PC-3 (cell line): ENCODE data around the gene ADM5. TPM values are rescaled to one million over a fixed set of nuclear protein-coding genes. Genes with fewer than 3 reads are reported as not detected.

ENCODE experiments used
- ATAC-seq: fragments of 200-7000 bp; cut with Tn5 transposase; 2 replicates; pipeline ENCODE4 v1.9.1; 2020; ENCODE audit warnings: mild to moderate bottlenecking, moderate library complexity
- BruUV-seq: library from RNA; stranded (reverse); fragments of 400-500 nt; replicated peaks from 2 replicates; lab custom pipeline; 2021; lab: Mats Ljungman, UMichigan
- CTCF ChIA-PET: fragments of 300-600 bp; sonication (Branson Sonifier 250); formaldehyde crosslinking; loops from one replicate; lab custom pipeline; 2022; ENCODE audit warnings: antibody characterized with exemption; lab: Charles Lee
- POLR2A ChIA-PET: fragments of 300-600 bp; sonication (Branson Sonifier 250); formaldehyde crosslinking; loops from one replicate; lab custom pipeline; 2022; ENCODE audit warnings: antibody characterized with exemption; ENCODE audit not compliant: unreplicated experiment; lab: Charles Lee
- DNase-seq: peaks from one replicate; pipeline ENCODE4 v3.0.0-alpha.2; 2015
- H2AFZ ChIP-seq: fragments of 300-600 bp; sonication (generic); 2 replicates; pipeline ENCODE4 v1.6.0; 2016; ENCODE audit warnings: antibody characterized with exemption, low read length
- H3F3A ChIP-seq: fragments of 300-600 bp; sonication (generic); one replicate; pipeline ENCODE4 v1.6.0; 2017; ENCODE audit warnings: antibody characterized with exemption, low read length, control low read depth, mild to moderate bottlenecking; ENCODE audit not compliant: unreplicated experiment
- H3K27ac ChIP-seq: fragments of 300-600 bp; sonication (generic); 2 replicates; pipeline ENCODE4 v1.5.1; 2016; ENCODE audit warnings: mild to moderate bottlenecking, low read length
- H3K27me3 ChIP-seq: fragments of 300-600 bp; sonication (generic); 2 replicates; pipeline ENCODE4 v1.6.1; 2016; ENCODE audit warnings: low read length, mixed read lengths
- H3K36me3 ChIP-seq: fragments of 300-600 bp; sonication (generic); 2 replicates; pipeline ENCODE4 v1.6.1; 2016; ENCODE audit warnings: low read depth, mixed run types, low read length, mixed read lengths
- H3K4me1 ChIP-seq: fragments of 300-600 bp; sonication (generic); 2 replicates; pipeline ENCODE4 v1.5.1; 2016; ENCODE audit warnings: low read length; ENCODE audit not compliant: insufficient read depth
- H3K4me2 ChIP-seq: fragments of 300-600 bp; sonication (generic); 2 replicates; pipeline ENCODE4 v1.6.0; 2016; ENCODE audit warnings: low read length
- H3K4me3 ChIP-seq: fragments of 300-600 bp; sonication (generic); 2 replicates; pipeline ENCODE4 v1.5.1; 2016; ENCODE audit warnings: mild to moderate bottlenecking, low read length, mixed read lengths
- H3K79me2 ChIP-seq: fragments of 300-600 bp; sonication (generic); 2 replicates; pipeline ENCODE4 v1.6.1; 2017; ENCODE audit warnings: low read length, mixed read lengths
- H3K9ac ChIP-seq: fragments of 300-600 bp; sonication (generic); 2 replicates; pipeline ENCODE4 v1.6.0; 2016; ENCODE audit warnings: mild to moderate bottlenecking, low read length
- H3K9me2 ChIP-seq: fragments of 300-600 bp; sonication (generic); replicated peaks from 2 replicates; pipeline ENCODE4 v1.6.1; 2016; ENCODE audit warnings: mixed run types, low read length, mixed read lengths
- H3K9me3 ChIP-seq: fragments of 300-600 bp; sonication (generic); 2 replicates; pipeline ENCODE4 v1.6.1; 2016; ENCODE audit warnings: low read length, mixed read lengths
- H4K20me1 ChIP-seq: fragments of 300-600 bp; sonication (generic); 2 replicates; pipeline ENCODE4 v1.6.1; 2016; ENCODE audit warnings: low read length, mixed read lengths
- CTCF ChIP-seq: fragments of 300-600 bp; sonication (generic); conservative IDR thresholded peaks from 2 replicates; pipeline ENCODE4 v1.5.1; 2017; ENCODE audit warnings: antibody characterized with exemption, low read depth, mild to moderate bottlenecking, low read length
- EZH2 ChIP-seq: fragments of 300-600 bp; sonication (generic); IDR thresholded peaks from one replicate; pipeline ENCODE4 v1.6.1; 2017; ENCODE audit warnings: antibody characterized with exemption, mild to moderate bottlenecking, low read length; ENCODE audit not compliant: unreplicated experiment
- EZH2phosphoT487 ChIP-seq: fragments of 300-600 bp; sonication (generic); IDR thresholded peaks from 2 replicates; pipeline ENCODE4 v1.6.1; 2018; ENCODE audit warnings: mild to moderate bottlenecking, antibody characterized with exemption, low read length, borderline replicate concordance
- intact Hi-C: fragments of 100-400 bp; cut with micrococcal nuclease; formaldehyde crosslinking; loops from 2 replicates; pipeline ENCODE4 v1.9.0; 2023
- total RNA-seq: library from RNA; depleted of rRNA; stranded (reverse); fragments of >200 nt; gene quantifications from 2 replicates; pipeline ENCODE4 v1.2.3, GENCODE V29; 2014

The ADM5 gene
- total RNA-seq, 1 experiment from 2014 or later: 6.3 TPM

- ATAC-seq (no peak), DNase-seq (no peak)
- BruUV-seq: no TSS peak
- H3K9me2 ChIP-seq: no peaks in the 10 kb centered on the region
- no peaks in the 10 kb centered on the region for H4K20me1 ChIP-seq
- no peaks in the 10 kb centered on the region for H3F3A ChIP-seq
- peaks cover 24% of the 10 kb centered on the region; the same call in 1 of the 2 replicates for H3K36me3 ChIP-seq
- TF ChIP-seq EZH2phosphoT487: no peak
- no peak for TF ChIP-seq EZH2
- no peak for TF ChIP-seq CTCF
- CTCF ChIA-PET: no interaction called here
- no peak overlapping the region for H3K4me3 ChIP-seq
- H3K4me2 ChIP-seq: no peak overlapping the region
- no peaks in the 10 kb centered on the region for H3K27me3 ChIP-seq
- no peak overlapping the region for H2AFZ ChIP-seq
- intact Hi-C loops: no loop called here
- H3K4me1 ChIP-seq: peaks cover 20% of the 10 kb centered on the region
- H3K9ac ChIP-seq: no peak overlapping the region
- H3K79me2 ChIP-seq: peaks cover 78% of the 10 kb centered on the region
- H3K27ac ChIP-seq: no peak overlapping the region
- POLR2A ChIA-PET: no interaction called here
- H3K9me3 ChIP-seq: no peaks in the 10 kb centered on the region
Observed at GRCh38 chr19:49646586-49646985, 42.8 kb upstream of the ADM5 start.

- ChIA-PET POLR2A (no interaction called here), CTCF (no interaction called here)
- Histone ChIP-seq H3K9me2 (no peaks in the 10 kb centered on the region), H4K20me1 (0 out of 2 replicates have a peak, but pooled peaks cover 3% of the 10 kb centered on the region), H2AFZ (no peak overlapping the region), H3K9ac (no peak overlapping the region), H3K36me3 (peaks cover 46% of the 10 kb centered on the region), H3K4me3 (no peak overlapping the region), H3F3A (no peaks in the 10 kb centered on the region), H3K4me1 (no peaks in the 10 kb centered on the region), H3K79me2 (peaks cover 37% of the 10 kb centered on the region), H3K9me3 (no peaks in the 10 kb centered on the region), H3K27me3 (no peaks in the 10 kb centered on the region), H3K4me2 (no peak overlapping the region), H3K27ac (no peak overlapping the region)
- TF ChIP-seq CTCF: no peak
- no peak for TF ChIP-seq EZH2
- no peak for TF ChIP-seq EZH2phosphoT487
- no peak for DNase-seq
- BruUV-seq: no TSS peak
- no peak for ATAC-seq
- intact Hi-C loops: no loop called here
Observed at GRCh38 chr19:49651029-49651819, 38.2 kb upstream of the ADM5 start.

- Histone ChIP-seq H3K4me2 (no peak overlapping the region), H4K20me1 (0 out of 2 replicates have a peak, but pooled peaks cover 3% of the 10 kb centered on the region), H3K9ac (no peak overlapping the region), H3K9me3 (no peaks in the 10 kb centered on the region), H3K79me2 (peaks cover 29% of the 10 kb centered on the region), H3K27ac (no peak overlapping the region), H3K27me3 (no peaks in the 10 kb centered on the region), H3K4me1 (no peaks in the 10 kb centered on the region), H2AFZ (no peak overlapping the region), H3F3A (no peaks in the 10 kb centered on the region), H3K9me2 (no peaks in the 10 kb centered on the region), H3K36me3 (peaks cover 50% of the 10 kb centered on the region), H3K4me3 (no peak overlapping the region)
- POLR2A ChIA-PET: no interaction called here
- CTCF ChIA-PET: no interaction called here
- intact Hi-C loops: no loop called here
- TF ChIP-seq CTCF (no peak), EZH2phosphoT487 (no peak), EZH2 (no peak)
- BruUV-seq: no TSS peak
- ATAC-seq (no peak), DNase-seq (no peak)
Observed at GRCh38 chr19:49651820-49652550, 37.4 kb upstream of the ADM5 start.
